Measurements from ENCODE around the gene KIFC1.
"Not testable (repeated sequence)": the region's sequence is repeated elsewhere in the genome, so short reads cannot be mapped to it uniquely, and the experiment has no call there.

Gene KIFC1

GRCh38 chr6:33392979-33393378 lies 1.4 kb downstream of the KIFC1 start:
- no peak for FAIRE-seq
- DNase-seq (ENCODE audit: insufficient read length, low spot score): no peak
- TF ChIP-seq PAX5 (IDR thresholded peaks at IDR 0.05; ENCODE audit: insufficient read depth, low read length, severe bottlenecking) (no peak), TAF1 (IDR thresholded peaks at IDR 0.05; ENCODE audit: low read depth, low read length) (no peak), POU2F2 (IDR thresholded peaks at IDR 0.05; ENCODE audit: low read depth, low read length) (no peak), SPI1 (IDR thresholded peaks at IDR 0.05; ENCODE audit: low read depth, low read length) (no peak), POLR2AphosphoS5 (IDR thresholded peaks at IDR 0.05; ENCODE audit: low read depth, low read length) (no peak), POLR2A (IDR thresholded peaks at IDR 0.05; ENCODE audit: low read depth, low read length) (no peak)

DNA sequence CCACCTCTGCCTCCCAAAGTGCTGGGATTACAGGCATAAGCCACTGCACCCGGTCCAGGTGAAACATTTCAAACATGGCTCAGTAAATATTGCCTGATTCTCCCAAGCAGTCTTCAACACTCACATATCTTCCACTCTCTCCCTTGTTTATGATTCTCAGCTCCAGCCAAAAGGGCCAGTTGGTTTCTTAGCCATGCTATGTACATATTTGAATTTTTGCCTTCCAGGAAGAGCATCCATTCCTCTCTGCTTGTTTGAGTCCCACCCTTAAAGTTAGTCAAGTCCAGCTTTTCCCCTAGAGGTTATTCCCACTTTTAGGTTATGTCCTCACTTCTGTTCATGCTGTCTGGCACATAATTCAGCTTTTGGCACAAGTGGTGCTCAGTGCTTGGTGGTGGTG lies 5.9 kb downstream of the KIFC1 start:
- FAIRE-seq (no peak), DNase-seq (ENCODE audit: insufficient read length, low spot score) (no peak)
- TF ChIP-seq TAF1 (IDR thresholded peaks at IDR 0.05; ENCODE audit: low read depth, low read length): no peak

GRCh38 chr6:33398601-33399000 lies 7.0 kb downstream of the KIFC1 start:
- FAIRE-seq; DNase-seq (ENCODE audit: insufficient read length, low spot score): not testable (repeated sequence)

GRCh38 chr6:33399881-33400280 lies 8.3 kb downstream of the KIFC1 start:
- FAIRE-seq; DNase-seq (ENCODE audit: insufficient read length, low spot score): not testable (repeated sequence)

DNA sequence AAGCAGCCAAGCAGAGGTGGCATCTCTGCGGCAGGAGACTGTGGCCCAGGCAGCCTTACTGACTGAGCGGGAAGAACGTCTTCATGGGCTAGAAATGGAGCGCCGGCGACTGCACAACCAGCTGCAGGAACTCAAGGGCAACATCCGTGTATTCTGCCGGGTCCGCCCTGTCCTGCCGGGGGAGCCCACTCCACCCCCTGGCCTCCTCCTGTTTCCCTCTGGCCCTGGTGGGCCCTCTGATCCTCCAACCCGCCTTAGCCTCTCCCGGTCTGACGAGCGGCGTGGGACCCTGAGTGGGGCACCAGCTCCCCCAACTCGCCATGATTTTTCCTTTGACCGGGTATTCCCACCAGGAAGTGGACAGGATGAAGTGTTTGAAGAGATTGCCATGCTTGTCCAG lies 13.3 kb downstream of the KIFC1 start:
- TF ChIP-seq SPI1 (IDR thresholded peaks at IDR 0.05; ENCODE audit: low read depth, low read length): no peak
- no peak for TF ChIP-seq POU2F2 (IDR thresholded peaks at IDR 0.05; ENCODE audit: low read depth, low read length)
- no peak for TF ChIP-seq PAX5 (IDR thresholded peaks at IDR 0.05; ENCODE audit: insufficient read depth, low read length, severe bottlenecking)
- no peak for TF ChIP-seq TAF1 (IDR thresholded peaks at IDR 0.05; ENCODE audit: low read depth, low read length)

DNA sequence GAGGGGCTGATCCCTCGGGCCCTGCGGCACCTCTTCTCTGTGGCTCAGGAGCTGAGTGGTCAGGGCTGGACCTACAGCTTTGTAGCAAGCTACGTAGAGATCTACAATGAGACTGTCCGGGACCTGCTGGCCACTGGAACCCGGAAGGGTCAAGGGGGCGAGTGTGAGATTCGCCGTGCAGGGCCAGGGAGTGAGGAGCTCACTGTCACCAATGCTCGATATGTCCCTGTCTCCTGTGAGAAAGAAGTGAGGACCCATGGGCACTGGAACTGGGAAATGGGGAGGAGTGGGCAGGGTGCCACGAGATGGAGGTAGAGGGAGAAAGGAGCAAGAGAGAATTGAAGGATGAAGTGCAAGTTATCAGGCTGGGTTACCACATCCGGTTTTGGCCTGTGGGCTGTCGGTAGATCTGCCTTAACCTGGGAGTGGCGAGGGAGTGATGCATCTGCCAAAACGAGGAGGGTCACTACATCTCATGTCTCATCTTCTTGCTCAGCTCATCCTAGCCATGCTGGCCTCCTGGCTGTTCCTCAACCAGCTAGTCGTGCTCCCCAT lies 13.8 kb downstream of the KIFC1 start:
- no peak for TF ChIP-seq POU2F2 (IDR thresholded peaks at IDR 0.05; ENCODE audit: low read depth, low read length)
- TF ChIP-seq TAF1 (IDR thresholded peaks at IDR 0.05; ENCODE audit: low read depth, low read length): no peak
- TF ChIP-seq POLR2AphosphoS5 (IDR thresholded peaks at IDR 0.05; ENCODE audit: low read depth, low read length): no peak
- no peak for TF ChIP-seq SPI1 (IDR thresholded peaks at IDR 0.05; ENCODE audit: low read depth, low read length)
- TF ChIP-seq POLR2A (IDR thresholded peaks at IDR 0.05; ENCODE audit: low read depth, low read length): no peak
- no peak for TF ChIP-seq PAX5 (IDR thresholded peaks at IDR 0.05; ENCODE audit: insufficient read depth, low read length, severe bottlenecking)
- DNase-seq (ENCODE audit: insufficient read length, low spot score) (no peak), FAIRE-seq (no peak)

More for the DNA sequence above, 13.3 kb downstream of the KIFC1 start:
- FAIRE-seq (no peak), DNase-seq (ENCODE audit: insufficient read length, low spot score) (no peak)

DNA sequence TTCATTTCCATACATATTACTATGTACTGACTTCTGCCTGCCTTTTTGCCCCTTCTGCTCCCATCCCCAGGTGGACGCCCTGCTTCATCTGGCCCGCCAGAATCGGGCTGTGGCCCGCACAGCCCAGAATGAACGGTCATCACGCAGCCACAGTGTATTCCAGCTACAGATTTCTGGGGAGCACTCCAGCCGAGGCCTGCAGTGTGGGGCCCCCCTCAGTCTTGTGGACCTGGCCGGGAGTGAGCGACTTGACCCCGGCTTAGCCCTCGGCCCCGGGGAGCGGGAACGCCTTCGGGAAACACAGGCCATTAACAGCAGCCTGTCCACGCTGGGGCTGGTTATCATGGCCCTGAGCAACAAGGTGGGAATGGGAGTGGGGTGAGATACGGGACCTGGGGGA lies 14.5 kb downstream of the KIFC1 start:
- TF ChIP-seq POLR2AphosphoS5 (IDR thresholded peaks at IDR 0.05; ENCODE audit: low read depth, low read length) (no peak), POLR2A (IDR thresholded peaks at IDR 0.05; ENCODE audit: low read depth, low read length) (no peak), SPI1 (IDR thresholded peaks at IDR 0.05; ENCODE audit: low read depth, low read length) (no peak), PAX5 (IDR thresholded peaks at IDR 0.05; ENCODE audit: insufficient read depth, low read length, severe bottlenecking) (no peak), TAF1 (IDR thresholded peaks at IDR 0.05; ENCODE audit: low read depth, low read length) (no peak), POU2F2 (IDR thresholded peaks at IDR 0.05; ENCODE audit: low read depth, low read length) (no peak)
- FAIRE-seq (no peak), DNase-seq (ENCODE audit: insufficient read length, low spot score) (no peak)

GRCh38 chr6:33407132-33407718 lies 15.6 kb downstream of the KIFC1 start:
- TF ChIP-seq SPI1 (IDR thresholded peaks at IDR 0.05; ENCODE audit: low read depth, low read length): no peak
- no peak for TF ChIP-seq POLR2A (IDR thresholded peaks at IDR 0.05; ENCODE audit: low read depth, low read length)
- TF ChIP-seq POU2F2 (IDR thresholded peaks at IDR 0.05; ENCODE audit: low read depth, low read length): no peak
- no peak for TF ChIP-seq TAF1 (IDR thresholded peaks at IDR 0.05; ENCODE audit: low read depth, low read length)
- no peak for TF ChIP-seq POLR2AphosphoS5 (IDR thresholded peaks at IDR 0.05; ENCODE audit: low read depth, low read length)
- no peak for TF ChIP-seq PAX5 (IDR thresholded peaks at IDR 0.05; ENCODE audit: insufficient read depth, low read length, severe bottlenecking)
- FAIRE-seq (no peak), DNase-seq (ENCODE audit: insufficient read length, low spot score) (no peak)

DNA sequence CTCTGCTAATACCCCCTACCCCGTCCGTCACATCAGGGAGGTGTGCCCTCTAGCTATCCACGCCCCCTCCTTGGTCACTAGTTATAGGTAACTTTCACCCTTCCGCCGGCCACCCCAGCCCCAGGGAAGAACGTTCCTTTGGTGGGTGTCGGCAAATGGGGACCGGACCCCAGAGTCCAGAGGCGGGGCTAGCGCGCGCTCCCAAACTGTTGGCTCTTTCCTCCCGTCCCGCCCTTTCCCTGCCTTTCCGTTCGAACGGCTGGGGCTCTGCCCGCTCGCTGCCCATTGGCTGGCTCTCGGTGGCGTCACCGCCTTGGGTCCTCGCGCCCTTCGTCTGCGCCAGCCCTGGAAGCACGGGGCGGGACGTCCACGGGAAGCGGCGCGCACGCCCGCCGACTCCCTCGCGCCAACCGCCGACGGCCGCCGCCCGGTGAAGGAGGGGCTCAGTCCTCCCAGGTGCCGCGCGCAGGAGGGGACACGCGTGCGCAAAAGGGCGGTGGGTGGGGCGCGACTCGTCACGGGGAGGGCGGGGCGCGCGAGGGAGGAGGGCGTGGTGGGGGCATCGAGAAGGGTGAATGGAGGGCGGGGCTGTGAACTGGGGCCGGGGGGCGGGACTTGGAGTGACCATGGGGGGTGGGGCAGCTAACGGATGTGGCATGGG lies 18.6 kb downstream of the KIFC1 start:
- FAIRE-seq: peak; percentile 99
- peak; percentile 97 for DNase-seq (ENCODE audit: insufficient read length, low spot score)
- TF ChIP-seq POLR2A (IDR thresholded peaks at IDR 0.05; ENCODE audit: low read depth, low read length): no peak
- TF ChIP-seq POU2F2 (IDR thresholded peaks at IDR 0.05; ENCODE audit: low read depth, low read length): peak; percentile 9; the same call in 1 of the 2 replicates
- peak; percentile 68; the same call in 1 of the 2 replicates for TF ChIP-seq POLR2AphosphoS5 (IDR thresholded peaks at IDR 0.05; ENCODE audit: low read depth, low read length)
- no peak for TF ChIP-seq TAF1 (IDR thresholded peaks at IDR 0.05; ENCODE audit: low read depth, low read length)
- no peak for TF ChIP-seq SPI1 (IDR thresholded peaks at IDR 0.05; ENCODE audit: low read depth, low read length)
- no peak for TF ChIP-seq PAX5 (IDR thresholded peaks at IDR 0.05; ENCODE audit: insufficient read depth, low read length, severe bottlenecking)

GRCh38 chr6:33410711-33411631 lies 19.3 kb downstream of the KIFC1 start, which contains the start of gene PHF1:
PHF1 (plus strand) TSS chr6:33411014; CDS start chr6:33412264, 1,250 bp downstream.
- FAIRE-seq (no peak), DNase-seq (ENCODE audit: insufficient read length, low spot score) (peak; percentile 75)
- TF ChIP-seq PAX5 (IDR thresholded peaks at IDR 0.05; ENCODE audit: insufficient read depth, low read length, severe bottlenecking): peak; percentile 2
- no peak for TF ChIP-seq SPI1 (IDR thresholded peaks at IDR 0.05; ENCODE audit: low read depth, low read length)
